ENCODE measurements around the gene OSBPL8.

OSBPL8 gene

GRCh38 chr12:76491292-76491691, 68.3 kb downstream of the OSBPL8 start:
- peaks cover 8% of the 10 kb centered on the region; the same call in 1 of the 2 replicates for H3K36me3 ChIP-seq (ENCODE audit: low read depth)
- H3K9me3 ChIP-seq (ENCODE audit: severe bottlenecking), result no peaks in the 10 kb centered on the region
- no peak for ATAC-seq (ENCODE audit: low read depth)
- H3K4me3 ChIP-seq (ENCODE audit: severe bottlenecking), result no peak overlapping the region
- no peak for DNase-seq (ENCODE audit: low spot score)
- no peak for TF ChIP-seq CTCF (IDR thresholded peaks at IDR 0.05; ENCODE audit: poor library complexity, severe bottlenecking)
- no peaks in the 10 kb centered on the region for H3K27me3 ChIP-seq (ENCODE audit: insufficient read depth, poor library complexity, severe bottlenecking)
- H3K27ac ChIP-seq (ENCODE audit: poor library complexity, severe bottlenecking), result no peak overlapping the region
- no peaks in the 10 kb centered on the region for H3K4me1 ChIP-seq (ENCODE audit: insufficient read depth, poor library complexity, severe bottlenecking)

- no peaks in the 10 kb centered on the region for H3K27me3 ChIP-seq (ENCODE audit: insufficient read depth, poor library complexity, severe bottlenecking)
- DNase-seq (ENCODE audit: low spot score) (no peak), ATAC-seq (ENCODE audit: low read depth) (no peak)
- no peaks in the 10 kb centered on the region for H3K4me1 ChIP-seq (ENCODE audit: insufficient read depth, poor library complexity, severe bottlenecking)
- TF ChIP-seq CTCF (IDR thresholded peaks at IDR 0.05; ENCODE audit: poor library complexity, severe bottlenecking), result no peak
- peaks cover 11% of the 10 kb centered on the region; the same call in 1 of the 2 replicates for H3K36me3 ChIP-seq (ENCODE audit: low read depth)
- H3K9me3 ChIP-seq (ENCODE audit: severe bottlenecking), result no peaks in the 10 kb centered on the region
- H3K27ac ChIP-seq (ENCODE audit: poor library complexity, severe bottlenecking), result no peak overlapping the region
- no peak overlapping the region for H3K4me3 ChIP-seq (ENCODE audit: severe bottlenecking)
These were observed 68.8 kb downstream of the OSBPL8 start for GRCh38 chr12:76490763-76491162.

GRCh38 chr12:76489737-76490136, 69.8 kb downstream of the OSBPL8 start:
- H3K4me1 ChIP-seq (ENCODE audit: insufficient read depth, poor library complexity, severe bottlenecking), result no peaks in the 10 kb centered on the region
- H3K4me3 ChIP-seq (ENCODE audit: severe bottlenecking), result no peak overlapping the region
- H3K27me3 ChIP-seq (ENCODE audit: insufficient read depth, poor library complexity, severe bottlenecking), result no peaks in the 10 kb centered on the region
- H3K36me3 ChIP-seq (ENCODE audit: low read depth), result peaks cover 14% of the 10 kb centered on the region; the same call in 1 of the 2 replicates
- DNase-seq (ENCODE audit: low spot score), result no peak
- TF ChIP-seq CTCF (IDR thresholded peaks at IDR 0.05; ENCODE audit: poor library complexity, severe bottlenecking), result no peak
- ATAC-seq (ENCODE audit: low read depth), result no peak
- no peaks in the 10 kb centered on the region for H3K9me3 ChIP-seq (ENCODE audit: severe bottlenecking)
- H3K27ac ChIP-seq (ENCODE audit: poor library complexity, severe bottlenecking), result no peak overlapping the region

GRCh38 chr12:76486011-76486410, 73.6 kb downstream of the OSBPL8 start:
- no peaks in the 10 kb centered on the region for H3K27me3 ChIP-seq (ENCODE audit: insufficient read depth, poor library complexity, severe bottlenecking)
- no peak overlapping the region for H3K4me3 ChIP-seq (ENCODE audit: severe bottlenecking)
- TF ChIP-seq CTCF (IDR thresholded peaks at IDR 0.05; ENCODE audit: poor library complexity, severe bottlenecking), result no peak
- H3K4me1 ChIP-seq (ENCODE audit: insufficient read depth, poor library complexity, severe bottlenecking), result no peaks in the 10 kb centered on the region
- H3K36me3 ChIP-seq (ENCODE audit: low read depth), result peaks cover 14% of the 10 kb centered on the region; the same call in 1 of the 2 replicates
- no peaks in the 10 kb centered on the region for H3K9me3 ChIP-seq (ENCODE audit: severe bottlenecking)
- DNase-seq (ENCODE audit: low spot score) (no peak), ATAC-seq (ENCODE audit: low read depth) (no peak)
- H3K27ac ChIP-seq (ENCODE audit: poor library complexity, severe bottlenecking), result no peak overlapping the region

- no peak for DNase-seq (ENCODE audit: low spot score)
- no peak for ATAC-seq (ENCODE audit: low read depth)
- H3K27me3 ChIP-seq (ENCODE audit: insufficient read depth, poor library complexity, severe bottlenecking), result no peaks in the 10 kb centered on the region
These were observed 78.8 kb downstream of the OSBPL8 start for GRCh38 chr12:76480796-76481195.

More at GRCh38 chr12:76480796-76481195, 78.8 kb downstream of the OSBPL8 start:
- TF ChIP-seq CTCF (IDR thresholded peaks at IDR 0.05; ENCODE audit: poor library complexity, severe bottlenecking), result no peak
- Histone ChIP-seq H3K9me3 (ENCODE audit: severe bottlenecking) (peaks cover 2% of the 10 kb centered on the region), H3K36me3 (ENCODE audit: low read depth) (peaks cover 3% of the 10 kb centered on the region; the same call in 1 of the 2 replicates), H3K4me3 (ENCODE audit: severe bottlenecking) (no peak overlapping the region), H3K27ac (ENCODE audit: poor library complexity, severe bottlenecking) (no peak overlapping the region), H3K4me1 (ENCODE audit: insufficient read depth, poor library complexity, severe bottlenecking) (no peaks in the 10 kb centered on the region)

Data from RWPE2 (cell line).